WTC11 (cell line): ENCODE measurements around the gene SHBG. TPM values are rescaled to one million over a fixed set of nuclear protein-coding genes. Genes with fewer than 3 reads are reported as not detected.
A peak's percentile ranks its signal among the peaks of the same experiment; 100 is the strongest.

Experiments used
- ATAC-seq: fragments of 200-7000 bp; cut with Tn5 transposase; 2 replicates; pipeline ENCODE4 v1.10.0; 2021; ENCODE audit warnings: mild to moderate bottlenecking, moderate library complexity
- CTCF ChIA-PET: fragments of 300-600 bp; sonication (Branson Sonifier 250); formaldehyde crosslinking; loops from one replicate; lab custom pipeline; 2021; ENCODE audit warnings: antibody characterized with exemption; lab: Charles Lee
- POLR2A ChIA-PET: fragments of 350-600 bp; sonication (Branson Sonifier 250); formaldehyde crosslinking; loops from one replicate; lab custom pipeline; 2021; ENCODE audit warnings: antibody characterized with exemption; lab: Charles Lee
- DNase-seq: peaks from one replicate; pipeline ENCODE4 v3.0.0; 2021; ENCODE audit warnings: low spot score
- H3K27ac Mint-ChIP-seq: 2 replicates; pipeline ENCODE4 v1.8.0; 2021; ENCODE audit warnings: mixed read lengths
- H3K27me3 Mint-ChIP-seq: 2 replicates; pipeline ENCODE4 v1.8.0; 2021; ENCODE audit warnings: low read depth, mild to moderate bottlenecking, moderate library complexity, mixed read lengths
- H3K36me3 Mint-ChIP-seq: 2 replicates; pipeline ENCODE4 v1.8.0; 2021; ENCODE audit warnings: mixed read lengths
- H3K4me1 Mint-ChIP-seq: 2 replicates; pipeline ENCODE4 v1.8.0; 2022; ENCODE audit warnings: mixed read lengths
- H3K4me3 Mint-ChIP-seq: 2 replicates; pipeline ENCODE4 v1.8.0; 2021; ENCODE audit warnings: mild to moderate bottlenecking, moderate library complexity, mixed read lengths
- H3K9me3 Mint-ChIP-seq: 2 replicates; pipeline ENCODE4 v1.8.0; 2021; ENCODE audit warnings: mixed read lengths
- ATF2 ChIP-seq: sonication (generic); formaldehyde crosslinking; IDR thresholded peaks from 2 replicates; pipeline ENCODE4 v1.8.1; 2022; ENCODE audit warnings: low read depth, missing genetic modification reagents, borderline replicate concordance
- ATF6 ChIP-seq: sonication (generic); formaldehyde crosslinking; IDR thresholded peaks from 2 replicates; pipeline ENCODE4 v1.8.1; 2023; ENCODE audit warnings: mild to moderate bottlenecking, missing genetic modification reagents
- CREM ChIP-seq: sonication (generic); formaldehyde crosslinking; IDR thresholded peaks from 2 replicates; pipeline ENCODE4 v1.8.1; 2022; ENCODE audit warnings: mild to moderate bottlenecking, missing genetic modification reagents, moderate library complexity
- CTCF ChIP-seq: fragments of 200-600 bp; IDR thresholded peaks from 2 replicates; pipeline ENCODE4 v1.8.0; 2022; ENCODE audit warnings: antibody characterized with exemption
- ELF4 ChIP-seq: sonication (generic); formaldehyde crosslinking; IDR thresholded peaks from 2 replicates; pipeline ENCODE4 v1.8.1; 2022; ENCODE audit warnings: low read depth, mild to moderate bottlenecking, moderate library complexity, missing genetic modification reagents
- GABPB1 ChIP-seq: sonication (generic); formaldehyde crosslinking; IDR thresholded peaks from 2 replicates; pipeline ENCODE4 v1.8.1; 2023; ENCODE audit warnings: mild to moderate bottlenecking, missing genetic modification reagents
- GTF2I ChIP-seq: fragments of 250-450 bp; sonication (Bioruptor Pico); conservative IDR thresholded peaks from 2 replicates; pipeline ENCODE4 v1.4.0; 2021; ENCODE audit warnings: mild to moderate bottlenecking
- IRF1 ChIP-seq: sonication (generic); formaldehyde crosslinking; IDR thresholded peaks from 2 replicates; pipeline ENCODE4 v1.8.0; 2023; ENCODE audit warnings: missing genetic modification reagents
- JUN ChIP-seq: sonication (generic); formaldehyde crosslinking; IDR thresholded peaks from 2 replicates; pipeline ENCODE4 v1.8.0; 2023; ENCODE audit warnings: mild to moderate bottlenecking, missing genetic modification reagents
- MAX ChIP-seq: sonication (generic); formaldehyde crosslinking; IDR thresholded peaks from 2 replicates; pipeline ENCODE4 v1.8.0; 2022; ENCODE audit warnings: mild to moderate bottlenecking, missing genetic modification reagents
- NFE2L1 ChIP-seq: sonication (generic); formaldehyde crosslinking; IDR thresholded peaks from 2 replicates; pipeline ENCODE4 v1.8.1; 2023; ENCODE audit warnings: missing genetic modification reagents
- NR2C2 ChIP-seq: sonication (generic); formaldehyde crosslinking; IDR thresholded peaks from 2 replicates; pipeline ENCODE4 v1.8.0; 2022; ENCODE audit warnings: mild to moderate bottlenecking, missing genetic modification reagents
- OVOL2 ChIP-seq: fragments of 250-450 bp; sonication (Bioruptor Pico); IDR thresholded peaks from 2 replicates; pipeline ENCODE4 v1.9.0; 2021; ENCODE audit warnings: mild to moderate bottlenecking, borderline replicate concordance
- PRDM15 ChIP-seq: sonication (generic); formaldehyde crosslinking; IDR thresholded peaks from 2 replicates; pipeline ENCODE4 v1.8.0; 2022; ENCODE audit warnings: missing genetic modification reagents
- RELA ChIP-seq: sonication (generic); formaldehyde crosslinking; IDR thresholded peaks from 2 replicates; pipeline ENCODE4 v1.8.1; 2022; ENCODE audit warnings: missing genetic modification reagents, mild to moderate bottlenecking, borderline replicate concordance
- SMAD4 ChIP-seq: sonication (generic); formaldehyde crosslinking; IDR thresholded peaks from 2 replicates; pipeline ENCODE4 v1.8.0; 2022; ENCODE audit warnings: mild to moderate bottlenecking, missing genetic modification reagents
- TCF7 ChIP-seq: sonication (generic); formaldehyde crosslinking; IDR thresholded peaks from 2 replicates; pipeline ENCODE4 v1.8.0; 2022; ENCODE audit warnings: mild to moderate bottlenecking, low read depth, missing genetic modification reagents, moderate library complexity
- TEAD4 ChIP-seq: sonication (generic); formaldehyde crosslinking; IDR thresholded peaks from 2 replicates; pipeline ENCODE4 v1.8.0; 2022; ENCODE audit warnings: mild to moderate bottlenecking, missing genetic modification reagents
- USF1 ChIP-seq: sonication (generic); formaldehyde crosslinking; IDR thresholded peaks from 2 replicates; pipeline ENCODE4 v1.8.0; 2022; ENCODE audit warnings: mild to moderate bottlenecking, missing genetic modification reagents
- ZNF121 ChIP-seq: sonication (generic); formaldehyde crosslinking; IDR thresholded peaks from 2 replicates; pipeline ENCODE4 v1.8.0; 2023; ENCODE audit warnings: missing genetic modification reagents
- ZNF138 ChIP-seq: sonication (generic); formaldehyde crosslinking; conservative IDR thresholded peaks from 2 replicates; pipeline ENCODE4 v1.8.1; 2022; ENCODE audit warnings: mild to moderate bottlenecking, moderate library complexity, missing genetic modification reagents
- ZNF232 ChIP-seq: sonication (generic); formaldehyde crosslinking; IDR thresholded peaks from 2 replicates; pipeline ENCODE4 v1.8.0; 2022; ENCODE audit warnings: mild to moderate bottlenecking, missing genetic modification reagents
- ZNF317 ChIP-seq: sonication (generic); formaldehyde crosslinking; IDR thresholded peaks from 2 replicates; pipeline ENCODE4 v1.8.1; 2023; ENCODE audit warnings: low read depth, mild to moderate bottlenecking, moderate library complexity, missing genetic modification reagents, borderline replicate concordance
- ZNF416 ChIP-seq: fragments of 250-450 bp; sonication (Bioruptor Pico); IDR thresholded peaks from 2 replicates; pipeline ENCODE4 v1.9.0; 2021; ENCODE audit warnings: mild to moderate bottlenecking, inconsistent platforms
- ZNF423 ChIP-seq: fragments of 250-450 bp; sonication (Bioruptor Pico); IDR thresholded peaks from 2 replicates; pipeline ENCODE4 v2.1.2; 2022; ENCODE audit warnings: mild to moderate bottlenecking, moderate library complexity
- total RNA-seq: library from RNA; stranded (reverse); gene quantifications from 3 replicates; pipeline ENCODE4 v1.2.3, GENCODE V29; 2021

SHBG gene
- total RNA-seq, 1 experiment from 2014 or later: 0.83 TPM

- ChIA-PET POLR2A (interaction anchor here (0.6 to 2.8 kb wide), 16 partner anchors 8 to 274 kb away, joined by 3 to 26 read pairs (median 6); partner anchors contain the start of genes FXR2, NEURL4, POLR2A and SAT2), CTCF (interaction anchor here (0.6 to 1.8 kb wide), 10 partner anchors 23 to 537 kb away, joined by 3 to 10 read pairs (median 4); partner anchors contain the start of genes DNAH2, FXR2, TP53 and WRAP53)
- H3K9me3 Mint-ChIP-seq: no peaks in the 10 kb centered on the region
- peak within 1 kb of the TSS; percentile 97 for H3K4me3 Mint-ChIP-seq
- H3K4me1 Mint-ChIP-seq: peaks cover 48% of the 10 kb centered on the region
- peaks cover 19% of the 10 kb centered on the region for H3K36me3 Mint-ChIP-seq
- DNase-seq (peak; percentile 96), ATAC-seq (peak; percentile 26)
- H3K27ac Mint-ChIP-seq: peak within 1 kb of the TSS; percentile 100
- no peaks in the 10 kb centered on the region for H3K27me3 Mint-ChIP-seq
- TF ChIP-seq GABPB1 (no peak), NFE2L1 (peak; percentile 80; the same call in 1 of the 2 replicates), RELA (CRISPR knock-in tag) (no peak), ATF2 (CRISPR knock-in tag) (no peak), GTF2I (CRISPR knock-in tag) (no peak), TEAD4 (no peak), SMAD4 (CRISPR knock-in tag) (no peak), ZNF317 (CRISPR knock-in tag) (no peak), ZNF138 (CRISPR knock-in tag) (0 out of 2 replicates have a peak, but pooled peaks have one; percentile 10), IRF1 (CRISPR knock-in tag) (no peak; the same call in 1 of the 2 replicates), CTCF (no peak), JUN (peak; percentile 37; the same call in 1 of the 2 replicates), NR2C2 (CRISPR knock-in tag) (no peak), ZNF423 (CRISPR knock-in tag) (no peak), ZNF121 (CRISPR knock-in tag) (no peak), ATF6 (CRISPR knock-in tag) (no peak), ELF4 (CRISPR knock-in tag) (no peak), OVOL2 (no peak), PRDM15 (CRISPR knock-in tag) (peak; percentile 36; the same call in 1 of the 2 replicates), ZNF232 (CRISPR knock-in tag) (0 out of 2 replicates have a peak, but pooled peaks have one; percentile 17), TCF7 (CRISPR knock-in tag) (no peak), CREM (CRISPR knock-in tag) (no peak), USF1 (CRISPR knock-in tag) (0 out of 2 replicates have a peak, but pooled peaks have one; percentile 1), MAX (CRISPR knock-in tag) (peak; percentile 94), ZNF416 (no peak)
These were observed 46.5 kb upstream of the SHBG start, which contains the start of gene MPDU1 for GRCh38 chr17:7583253-7584109. Gene MPDU1, plus strand, starts transcription at chr17:7583852. Its CDS starts 11 bp downstream, at chr17:7583863.
